HG02852 (cell line): ENCODE measurements around the gene SCFD1.
A peak's percentile ranks its signal among the peaks of the same experiment; 100 is the strongest.
"Not testable (repeated sequence)": the region's sequence is repeated elsewhere in the genome, so short reads cannot be mapped to it uniquely, and the experiment has no call there.

Experiments
- ATAC-seq: cut with Tn5 transposase; IDR thresholded peaks from one replicate; pipeline ENCODE4 v1.9.1; 2021; ENCODE audit warnings: mild to moderate bottlenecking, moderate library complexity; ENCODE audit not compliant: unreplicated experiment

Gene SCFD1

GRCh38 chr14:30610787-30611343 is 11.3 kb upstream of the SCFD1 start:
- ATAC-seq = no peak

DNA sequence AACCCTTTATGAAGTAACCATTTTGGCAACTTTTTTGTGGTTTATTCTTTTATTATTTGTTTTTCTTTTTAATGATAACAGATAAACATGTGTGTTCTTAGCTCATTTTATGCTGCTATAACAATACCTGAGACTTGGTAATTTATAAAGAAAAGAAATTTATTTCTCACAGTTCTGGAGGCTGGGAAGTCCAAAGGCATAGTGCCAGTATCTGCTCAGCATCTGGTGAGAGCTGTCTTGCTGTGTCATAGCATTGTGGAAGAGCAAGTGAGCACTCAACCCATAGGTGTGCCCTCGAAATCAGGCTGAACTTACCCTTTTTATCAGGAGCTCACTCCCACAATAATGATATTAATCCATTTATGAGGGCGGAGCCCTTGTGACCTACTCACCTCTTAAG is 8.0 kb upstream of the SCFD1 start:
- ATAC-seq = no peak

DNA sequence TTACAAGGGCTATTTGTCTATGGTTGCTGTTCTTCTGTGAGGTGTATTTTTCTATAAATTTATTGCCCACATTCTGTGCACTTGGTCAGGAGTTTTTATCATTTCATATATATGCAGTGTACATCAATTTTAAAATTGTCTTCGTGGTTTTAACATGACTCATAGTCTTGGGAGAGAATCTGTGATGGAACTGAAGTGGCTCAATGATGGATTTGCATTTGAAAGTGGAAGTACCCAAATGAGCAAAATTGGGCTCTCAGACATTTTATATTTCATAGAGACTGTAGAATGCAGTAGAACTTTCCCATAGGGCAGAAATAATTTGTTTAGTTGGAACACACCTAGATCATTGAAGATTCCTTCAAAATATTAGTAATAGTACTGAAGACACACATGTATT is 1.9 kb upstream of the SCFD1 start:
- ATAC-seq = peak; percentile 37

- ATAC-seq = peak; percentile 15
Observed at GRCh38 chr14:30621354-30621939, 672 bp upstream of the SCFD1 start.

DNA sequence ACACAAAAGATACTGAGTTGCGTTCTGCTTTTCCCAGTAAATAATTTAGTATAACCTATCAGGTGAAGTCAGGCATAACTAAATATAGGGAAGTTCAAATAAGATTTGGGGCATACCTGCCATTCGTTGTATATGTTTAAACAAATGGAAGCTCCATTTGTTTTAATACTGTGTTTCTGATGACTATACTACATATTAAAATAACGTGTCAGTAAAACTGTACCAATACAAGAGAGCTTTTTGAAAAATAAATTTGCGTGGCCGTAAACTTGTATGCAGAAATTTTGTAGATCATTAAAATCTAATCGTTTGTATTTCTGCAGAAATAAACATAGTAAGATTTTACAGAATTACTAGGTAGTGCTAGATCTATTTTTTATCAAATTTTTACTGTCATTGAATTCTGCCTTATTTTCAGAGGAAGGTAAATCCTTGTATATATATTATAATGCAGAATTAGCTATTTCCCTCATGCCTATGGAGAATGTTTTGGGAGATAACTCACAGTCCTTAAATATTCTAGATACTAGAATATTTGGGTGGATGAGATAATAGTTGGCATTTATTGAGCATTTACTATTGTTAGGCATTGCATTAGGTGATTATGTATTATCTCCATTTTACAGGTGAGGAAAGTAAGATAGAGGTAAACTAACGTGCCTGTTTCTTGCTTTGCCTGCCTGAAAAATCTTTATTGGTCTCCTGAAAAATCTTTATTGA is 1.5 kb downstream of the SCFD1 start:
- no peak for ATAC-seq

GRCh38 chr14:30624132-30624423 is 2.0 kb downstream of the SCFD1 start:
- ATAC-seq = no peak

- ATAC-seq = no peak
Observed at GRCh38 chr14:30625533-30625932, 3.4 kb downstream of the SCFD1 start.

- ATAC-seq = not testable (repeated sequence)
Observed at GRCh38 chr14:30629432-30629831, 7.3 kb downstream of the SCFD1 start.

DNA sequence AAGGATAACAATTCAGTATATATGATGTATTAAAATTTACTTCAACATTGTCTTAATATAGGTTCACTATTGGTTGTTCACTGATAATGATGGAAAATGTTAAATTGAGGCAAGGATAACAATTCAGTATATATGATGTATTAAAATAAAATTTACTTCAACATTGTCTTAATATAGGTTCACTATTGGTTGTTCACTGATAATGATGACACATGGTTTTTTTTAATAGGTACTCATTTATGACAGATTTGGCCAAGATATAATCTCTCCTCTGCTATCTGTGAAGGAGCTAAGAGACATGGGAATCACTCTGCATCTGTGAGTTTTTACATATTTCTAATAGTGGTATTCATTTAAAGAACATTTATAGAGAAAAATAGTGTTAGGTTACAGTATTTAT is 8.1 kb downstream of the SCFD1 start:
- no peak for ATAC-seq

- no peak for ATAC-seq
Observed at GRCh38 chr14:30632730-30633129, 10.6 kb downstream of the SCFD1 start.

- no peak for ATAC-seq
Observed at GRCh38 chr14:30638926-30639325, 16.8 kb downstream of the SCFD1 start.

- no peak for ATAC-seq
Observed at GRCh38 chr14:30641207-30641606, 19.1 kb downstream of the SCFD1 start.

DNA sequence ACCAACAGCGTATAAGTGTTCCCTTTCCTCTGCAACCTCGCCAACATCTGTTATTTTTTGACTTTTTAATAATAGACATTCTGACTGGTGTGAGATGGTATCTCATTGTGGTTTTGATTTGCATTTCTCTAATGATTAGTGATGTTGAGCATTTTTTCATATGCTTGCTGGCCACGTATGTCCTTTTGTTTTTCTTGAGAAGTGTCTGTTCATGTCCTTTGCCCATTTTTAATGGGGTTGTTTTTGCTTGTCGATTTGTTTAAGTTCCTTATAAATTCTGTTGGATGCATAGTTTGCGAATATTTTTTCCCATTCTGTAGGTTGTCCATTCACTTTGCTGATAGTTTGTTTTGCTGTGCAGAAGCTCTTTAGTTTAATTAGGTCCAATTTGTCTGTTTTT is 22.3 kb downstream of the SCFD1 start:
- ATAC-seq = not testable (repeated sequence)

- ATAC-seq = no peak
Observed at GRCh38 chr14:30645600-30645999, 23.5 kb downstream of the SCFD1 start.

GRCh38 chr14:30648471-30648870 is 26.4 kb downstream of the SCFD1 start:
- no peak for ATAC-seq

DNA sequence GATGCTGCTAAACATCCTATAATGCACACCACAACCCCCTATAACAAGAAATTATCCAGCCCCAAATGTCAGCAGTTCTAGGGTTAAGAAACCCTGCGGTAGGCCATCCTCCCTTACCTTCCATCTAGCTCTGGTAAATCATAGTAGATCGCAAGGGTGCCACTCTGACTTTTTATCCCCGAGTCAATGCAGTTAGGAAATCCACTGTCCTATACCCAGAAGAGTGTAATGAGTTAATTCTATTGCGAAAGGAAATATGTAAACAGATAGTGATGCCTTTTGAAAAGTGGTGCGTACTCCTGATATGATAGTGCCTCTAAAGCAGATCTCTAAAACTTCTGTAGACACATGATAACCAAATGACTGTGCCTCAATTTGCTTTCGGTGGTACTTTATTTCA is 29.8 kb downstream of the SCFD1 start:
- no peak for ATAC-seq

DNA sequence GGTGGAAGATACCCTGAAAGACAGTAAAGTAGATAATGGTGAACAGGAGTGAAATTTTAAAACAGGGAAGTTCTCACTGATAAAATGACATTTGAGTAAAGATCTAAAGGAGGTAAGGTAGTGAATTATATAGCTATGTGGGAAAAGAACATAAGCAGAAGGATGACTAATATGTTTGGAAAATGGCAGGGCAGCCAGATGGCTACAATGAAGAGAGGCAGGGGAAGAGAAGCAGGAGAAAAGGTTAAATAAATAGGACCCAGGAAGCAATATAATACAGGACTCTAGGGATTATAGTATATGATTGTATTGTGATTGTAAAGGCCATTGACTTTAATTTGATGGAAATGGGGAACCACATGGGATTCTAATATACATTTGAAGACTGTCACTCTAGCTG is 33.0 kb downstream of the SCFD1 start:
- no peak for ATAC-seq

DNA sequence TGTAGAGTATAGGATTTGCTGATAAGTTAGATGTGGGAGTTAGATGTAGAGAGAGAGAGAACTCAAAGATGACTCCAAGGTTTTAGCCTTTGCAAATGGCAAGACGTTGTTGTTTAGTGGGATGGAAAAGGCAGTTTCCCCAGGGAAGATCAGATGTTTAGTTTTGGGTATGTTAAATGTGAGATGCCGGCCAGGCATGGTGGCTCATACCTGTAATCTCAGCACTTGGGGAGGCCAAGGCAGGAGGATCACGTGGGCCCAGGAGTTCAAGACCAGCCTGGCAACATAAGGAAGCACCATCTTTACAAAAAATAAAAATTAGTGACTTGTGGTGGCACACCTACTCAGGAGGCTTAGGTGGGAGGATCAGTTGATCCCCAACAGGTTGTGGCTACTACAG is 33.5 kb downstream of the SCFD1 start:
- no peak for ATAC-seq

DNA sequence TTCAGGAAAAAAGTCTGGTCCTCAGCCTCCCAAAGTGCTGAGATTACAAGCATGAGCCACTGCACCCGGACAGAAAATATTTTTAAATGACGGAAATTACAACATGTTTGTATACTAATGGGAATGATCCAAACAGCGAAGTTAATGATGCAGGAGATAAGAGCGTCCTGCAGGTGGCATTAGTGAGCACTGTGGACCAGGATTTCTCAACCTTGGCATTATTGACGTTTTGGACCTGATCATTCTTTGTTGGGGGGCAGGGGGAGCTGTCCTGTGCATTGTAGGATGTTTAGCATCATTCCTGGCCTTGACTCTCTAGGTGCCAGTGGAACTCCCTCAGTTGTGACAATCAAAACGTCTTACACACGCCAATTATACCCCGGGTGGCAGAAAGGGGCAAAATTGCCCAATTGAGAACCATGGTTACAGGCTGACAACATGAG is 34.1 kb downstream of the SCFD1 start:
- ATAC-seq = no peak

GRCh38 chr14:30657050-30657449 is 34.9 kb downstream of the SCFD1 start:
- ATAC-seq = no peak

GRCh38 chr14:30657606-30658163 is 35.6 kb downstream of the SCFD1 start:
- no peak for ATAC-seq

DNA sequence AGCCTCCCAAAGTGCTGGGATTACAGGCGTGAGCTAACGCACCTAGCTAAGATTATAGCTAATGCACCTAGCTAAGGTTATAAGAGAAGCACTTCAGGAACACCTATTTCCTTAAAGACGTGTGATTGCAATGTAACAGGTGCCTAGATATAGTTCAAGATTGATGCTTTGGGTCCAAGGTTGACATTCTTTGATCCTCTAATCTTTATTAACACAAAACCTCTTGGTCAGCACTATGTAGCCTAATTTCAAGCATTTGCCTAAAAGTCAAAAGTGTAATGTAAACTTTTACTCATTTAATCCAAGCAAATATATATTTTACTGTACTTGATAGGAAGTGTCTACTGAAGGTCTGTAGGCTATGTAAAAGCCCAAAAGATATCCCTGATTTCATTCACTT is 36.5 kb downstream of the SCFD1 start:
- ATAC-seq = no peak
